ENCODE measurements around the gene SLC4A11.

The SLC4A11 gene

DNA sequence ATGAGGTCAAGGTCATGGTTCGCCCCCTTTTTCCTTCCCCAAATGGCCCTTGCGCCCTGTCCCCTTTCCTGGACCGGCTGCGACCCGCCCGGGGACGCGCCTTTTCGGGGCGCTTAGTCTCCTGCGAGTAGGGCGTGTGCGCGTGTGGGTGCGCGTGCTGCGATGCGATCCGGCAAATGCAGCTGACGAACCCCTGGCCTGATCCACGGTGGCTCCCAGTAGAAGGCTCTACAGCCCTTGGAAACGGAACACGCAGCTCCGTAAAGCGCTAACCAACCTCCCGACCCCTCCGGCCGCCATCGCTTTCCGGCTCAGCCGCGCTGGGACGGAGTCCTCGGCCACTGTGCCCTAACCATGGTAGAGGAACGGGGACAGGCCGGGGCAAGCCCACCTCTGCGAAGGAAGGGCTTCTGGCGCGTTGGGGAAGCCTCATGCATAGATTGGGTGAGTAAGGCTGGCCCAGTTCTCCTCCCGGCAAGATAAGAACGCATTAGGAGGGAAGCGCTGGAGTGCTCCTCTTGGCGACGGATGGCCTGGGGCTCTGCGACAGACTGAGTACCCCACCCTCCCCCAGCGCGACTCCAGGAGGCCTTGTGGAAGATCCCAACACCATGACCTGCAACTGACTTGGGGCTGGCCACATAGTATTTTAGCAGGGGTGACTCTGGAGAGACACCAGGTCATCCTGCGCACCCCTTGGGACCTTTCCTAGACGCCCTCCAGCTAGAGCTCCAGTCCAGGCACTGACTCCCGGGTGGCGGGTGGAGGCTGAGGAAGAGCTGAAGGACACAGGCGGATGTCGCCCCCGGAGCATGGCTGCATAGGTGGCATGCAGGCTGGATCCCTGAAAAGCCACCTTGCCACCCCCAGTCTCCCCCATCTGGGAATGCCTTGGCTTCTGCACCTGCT, 1.1 kb upstream of the SLC4A11 start:
- H3K4me3 ChIP-seq (ENCODE audit: low read length): peak overlapping the region; percentile 38
- no peak for DNase-seq (ENCODE audit: low read depth)
- TF ChIP-seq, protein P1, sequence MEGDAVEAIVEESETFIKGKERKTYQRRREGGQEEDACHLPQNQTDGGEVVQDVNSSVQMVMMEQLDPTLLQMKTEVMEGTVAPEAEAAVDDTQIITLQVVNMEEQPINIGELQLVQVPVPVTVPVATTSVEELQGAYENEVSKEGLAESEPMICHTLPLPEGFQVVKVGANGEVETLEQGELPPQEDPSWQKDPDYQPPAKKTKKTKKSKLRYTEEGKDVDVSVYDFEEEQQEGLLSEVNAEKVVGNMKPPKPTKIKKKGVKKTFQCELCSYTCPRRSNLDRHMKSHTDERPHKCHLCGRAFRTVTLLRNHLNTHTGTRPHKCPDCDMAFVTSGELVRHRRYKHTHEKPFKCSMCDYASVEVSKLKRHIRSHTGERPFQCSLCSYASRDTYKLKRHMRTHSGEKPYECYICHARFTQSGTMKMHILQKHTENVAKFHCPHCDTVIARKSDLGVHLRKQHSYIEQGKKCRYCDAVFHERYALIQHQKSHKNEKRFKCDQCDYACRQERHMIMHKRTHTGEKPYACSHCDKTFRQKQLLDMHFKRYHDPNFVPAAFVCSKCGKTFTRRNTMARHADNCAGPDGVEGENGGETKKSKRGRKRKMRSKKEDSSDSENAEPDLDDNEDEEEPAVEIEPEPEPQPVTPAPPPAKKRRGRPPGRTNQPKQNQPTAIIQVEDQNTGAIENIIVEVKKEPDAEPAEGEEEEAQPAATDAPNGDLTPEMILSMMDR (conservative IDR thresholded peaks at IDR 0.05; ENCODE audit: low read depth, low read length): no peak

DNA sequence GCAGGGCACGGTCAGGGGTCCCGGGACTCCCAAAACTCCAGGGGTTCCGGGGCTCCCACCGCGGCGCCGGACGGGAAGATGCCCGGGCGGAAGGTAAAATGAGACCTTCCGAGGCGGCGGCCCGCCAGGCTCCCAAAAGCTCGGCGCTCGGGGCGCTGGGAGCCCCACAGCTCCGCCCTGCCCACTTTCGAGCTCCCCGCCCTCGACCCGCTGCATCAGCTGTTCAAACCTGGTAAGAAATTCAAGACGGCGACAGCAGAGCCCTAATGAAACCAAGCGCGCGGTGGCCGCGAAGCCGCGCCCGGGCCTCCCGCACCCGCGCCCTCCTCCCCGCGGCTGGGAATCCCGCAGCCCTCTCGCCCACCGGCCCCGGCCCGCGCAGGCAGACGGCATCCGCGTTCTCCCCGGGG, 369 bp downstream of the SLC4A11 start:
- no peak for DNase-seq (ENCODE audit: low read depth)
- peak overlapping the region; percentile 39 for H3K4me3 ChIP-seq (ENCODE audit: low read length)
- TF ChIP-seq, protein P1 (conservative IDR thresholded peaks at IDR 0.05; ENCODE audit: low read depth, low read length): no peak

DNA sequence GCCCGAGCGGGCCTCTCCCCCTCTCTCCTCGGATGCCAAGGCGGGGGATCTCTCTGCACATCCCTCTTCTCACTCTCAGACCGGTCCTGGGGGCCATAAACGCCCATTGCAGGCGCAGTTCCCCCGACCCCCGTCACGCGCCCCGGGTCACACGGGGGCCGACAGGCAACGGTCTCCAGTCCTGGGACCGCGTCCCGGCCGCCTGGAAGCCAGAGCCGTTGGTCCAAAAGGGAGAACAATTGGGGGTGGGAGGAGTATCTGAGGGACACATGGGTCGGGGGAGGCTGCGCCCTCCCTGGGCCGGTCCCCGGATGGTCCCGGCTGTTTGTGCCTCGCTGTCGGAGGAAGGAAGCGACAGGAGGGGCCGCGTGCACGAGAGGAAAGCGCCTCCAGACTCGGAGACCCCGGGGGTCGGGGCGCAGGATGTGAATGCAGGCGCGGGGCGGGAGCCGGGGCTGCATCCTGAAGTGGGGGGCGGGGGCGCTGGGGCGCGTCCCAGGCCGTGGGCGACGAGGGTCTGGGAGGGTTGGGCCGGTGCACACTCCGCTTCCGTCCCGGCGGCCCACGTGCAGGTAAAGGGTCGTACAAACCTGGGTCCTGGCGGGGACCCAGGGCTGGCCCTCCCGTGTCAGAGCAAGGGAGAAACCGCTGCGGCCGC, 903 bp downstream of the SLC4A11 start:
- DNase-seq (ENCODE audit: low read depth): no peak
- TF ChIP-seq, protein P1 (conservative IDR thresholded peaks at IDR 0.05; ENCODE audit: low read depth, low read length): no peak
- H3K4me3 ChIP-seq (ENCODE audit: low read length): peak overlapping the region; percentile 39

DNA sequence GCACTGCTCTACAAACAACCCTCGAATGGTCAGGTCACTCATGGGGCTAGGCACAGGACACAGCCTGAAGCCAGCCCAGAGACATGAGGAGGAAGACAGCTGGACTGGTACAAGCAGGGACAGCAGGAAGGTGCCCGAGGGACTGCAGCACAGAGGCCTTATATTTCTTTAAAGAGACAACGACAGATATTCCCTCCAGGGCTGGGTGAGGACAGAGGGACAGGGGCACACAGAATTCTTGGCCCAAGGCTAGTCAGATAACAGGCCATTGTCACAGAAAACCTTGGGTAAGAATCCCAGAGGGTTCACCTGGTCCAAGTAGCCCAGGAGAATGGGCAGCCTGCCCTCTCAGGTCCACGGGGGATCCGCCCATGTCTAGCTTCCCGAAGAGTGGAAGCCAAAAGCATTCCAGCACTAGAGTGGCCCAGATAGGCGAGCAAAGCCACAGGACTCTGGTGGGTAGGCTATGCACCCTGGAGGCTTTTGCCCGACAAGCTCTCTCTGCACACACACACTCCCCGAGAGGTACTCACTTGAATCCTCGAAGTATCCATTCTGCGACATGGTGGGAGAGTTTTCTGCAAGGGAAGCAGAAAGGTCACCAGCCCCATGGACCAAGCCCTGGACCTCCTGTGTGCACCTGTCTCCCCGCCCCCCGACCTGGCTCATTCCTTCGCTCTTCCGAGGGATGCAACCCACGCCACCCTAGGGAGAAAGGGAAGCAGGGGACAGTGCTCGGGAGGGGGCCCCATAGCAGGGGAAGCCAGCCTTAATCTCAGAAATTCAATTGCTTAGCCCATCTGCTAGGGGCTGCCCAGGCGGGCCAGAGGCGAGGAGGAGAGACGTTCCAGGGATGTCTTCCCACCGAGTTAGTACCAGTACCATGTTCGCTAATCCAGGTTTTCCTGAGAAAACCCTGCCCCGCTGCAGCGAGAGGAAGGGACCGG, 1.7 kb downstream of the SLC4A11 start:
- H3K4me3 ChIP-seq (ENCODE audit: low read length): no peak overlapping the region
- TF ChIP-seq, protein P1 (conservative IDR thresholded peaks at IDR 0.05; ENCODE audit: low read depth, low read length): no peak
- DNase-seq (ENCODE audit: low read depth): no peak

DNA sequence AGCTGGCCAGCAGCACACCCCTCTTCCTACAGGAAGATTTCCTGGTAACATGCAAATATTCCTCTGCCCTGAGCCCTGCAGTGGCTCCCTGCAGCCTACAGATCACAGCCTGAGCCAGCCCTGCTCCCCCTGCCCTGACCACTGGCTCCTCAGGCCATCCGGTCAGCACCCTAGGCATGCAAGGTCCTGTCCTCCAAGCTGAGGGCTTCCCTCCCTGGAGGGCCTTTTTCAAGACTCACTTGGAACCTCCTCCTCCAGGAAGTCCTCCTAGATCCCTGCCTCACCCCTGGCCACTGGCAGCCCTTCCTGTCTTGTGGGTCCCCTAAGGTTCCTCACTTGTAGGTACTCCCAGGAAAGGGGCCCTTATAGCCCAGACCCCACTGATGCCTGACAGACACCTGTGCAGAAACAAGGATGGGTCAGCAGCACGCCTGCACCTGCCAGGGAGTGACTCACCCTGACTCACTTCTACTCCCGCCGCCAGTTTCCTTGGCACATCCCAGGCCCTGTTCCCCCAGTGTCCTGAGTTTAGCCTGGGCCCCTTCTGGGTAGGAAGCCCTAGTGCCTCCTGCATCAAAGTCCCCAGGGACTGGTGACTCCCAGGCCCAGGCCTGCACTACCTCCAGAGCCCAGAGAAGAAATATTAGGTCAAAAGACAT, 3.2 kb downstream of the SLC4A11 start:
- DNase-seq (ENCODE audit: low read depth): no peak
- H3K4me3 ChIP-seq (ENCODE audit: low read length): no peak overlapping the region
- TF ChIP-seq, protein P1 (conservative IDR thresholded peaks at IDR 0.05; ENCODE audit: low read depth, low read length): no peak

DNA sequence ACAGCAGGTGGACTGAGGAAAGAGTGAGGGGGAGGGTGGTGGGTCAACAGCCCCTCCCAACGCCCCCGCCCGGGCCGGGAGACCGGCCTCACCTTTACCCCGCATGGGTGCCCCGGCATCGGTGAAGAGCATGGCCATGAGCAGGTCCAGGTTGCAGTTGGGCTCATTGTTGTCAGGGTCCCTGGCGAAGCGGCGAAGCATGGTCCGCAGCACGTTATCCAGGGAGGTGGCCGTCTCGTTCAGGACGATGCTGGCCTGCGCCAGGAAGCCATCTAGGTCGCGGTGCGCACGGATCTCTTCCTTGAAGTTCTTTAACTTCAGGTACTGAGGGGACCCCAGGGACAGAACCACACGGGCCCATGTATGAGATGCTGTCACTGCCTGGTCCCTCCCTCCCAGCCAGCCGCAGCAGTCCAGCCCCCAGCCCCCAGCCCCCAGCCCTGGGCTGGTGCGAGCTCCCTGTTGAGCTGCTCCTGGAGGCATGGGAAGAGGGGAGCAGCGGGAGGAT, 4.9 kb downstream of the SLC4A11 start:
- no peak for DNase-seq (ENCODE audit: low read depth)
- TF ChIP-seq, protein P1 (conservative IDR thresholded peaks at IDR 0.05; ENCODE audit: low read depth, low read length): no peak
- no peak overlapping the region for H3K4me3 ChIP-seq (ENCODE audit: low read length)
